Body of pancreas (tissue), 4 donors: ENCODE measurements around the gene S1PR2.

Experiments used
- CTCF ChIP-seq, 7 experiments: fragments of 450-650 bp in 4 of 7; fragments of 200-600 bp in 3 of 7; sonication (generic) in 3 of 7; IDR thresholded peaks; one replicate each; pipeline ENCODE4 v1.5.1; 2016 to 2019; ENCODE audit warnings: antibody characterized with exemption in 7 of 7
- POLR2A ChIP-seq, 3 donors: fragments of 450-650 bp; IDR thresholded peaks; one replicate each; pipeline ENCODE4 v1.6.1; 2016; ENCODE audit warnings: antibody characterized with exemption in 3 of 3, mild to moderate bottlenecking in 2 of 3

DNA sequence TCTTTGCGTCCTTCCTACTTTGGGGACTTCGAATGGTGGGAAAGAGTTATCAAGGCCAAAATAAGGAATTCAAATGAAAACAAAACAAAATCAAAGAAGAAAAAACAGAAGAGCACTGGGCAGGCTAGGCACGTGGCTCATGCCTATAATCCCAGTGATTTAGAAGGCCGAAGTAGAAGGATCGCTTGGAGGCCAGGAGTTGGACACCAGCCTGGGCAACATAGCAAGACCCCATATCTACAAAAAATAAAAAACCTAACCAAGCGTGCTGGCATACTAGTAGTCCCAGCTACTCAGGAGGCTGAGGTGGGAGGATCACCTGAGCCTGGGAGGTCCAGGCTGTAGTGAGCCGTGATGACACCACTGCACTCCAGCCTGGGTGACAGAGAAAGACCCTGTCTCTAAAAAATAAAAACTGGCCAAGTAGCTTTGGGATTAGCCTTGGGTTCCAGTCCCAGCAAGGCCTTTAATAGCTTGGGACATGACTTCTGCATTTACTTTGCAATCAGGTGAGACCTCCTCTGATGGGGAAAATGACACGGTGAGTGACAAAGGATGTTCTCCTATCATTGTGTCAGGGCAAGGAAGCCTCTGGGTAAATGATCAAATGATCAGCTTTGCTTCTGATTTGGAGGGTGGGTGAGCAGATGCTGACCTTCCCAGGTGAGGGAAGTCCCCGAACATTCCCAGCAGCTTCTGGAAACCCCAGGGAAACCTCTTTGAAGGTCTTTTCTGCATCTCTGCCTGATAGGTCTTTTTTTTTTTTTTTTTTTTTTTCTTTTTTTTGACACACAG lies 46.9 kb upstream of the S1PR2 start:
- TF ChIP-seq POLR2A (IDR thresholded peaks at IDR 0.05) (no peak), CTCF (IDR thresholded peaks at IDR 0.05) (no peak)
